ENCODE data around the gene EXOC1L. TPM values are rescaled to one million over a fixed set of nuclear protein-coding genes. Genes with fewer than 3 reads are reported as not detected.

The EXOC1L gene
- total and polyA plus RNA-seq, 9 of the 15 experiments (the other 6 are each of a cell fraction or from before 2014, with no cell fraction given): 0.38 to 3.9 (median 1.0) TPM; not detected in 1

GRCh38 chr4:55876387-55876786 is 56.8 kb downstream of the EXOC1L start:
- Histone ChIP-seq H3K27ac (ENCODE audit: extremely low read depth, low read depth, low read length) (no peak overlapping the region), H2AFZ (ENCODE audit: low read depth, low read length) (no peak overlapping the region), H3K9me1 (ENCODE audit: control insufficient read depth, insufficient read depth, low read length) (no peaks in the 10 kb centered on the region), H3K9me3 (replicated peaks; ENCODE audit: control insufficient read depth, insufficient read depth, low read depth, low read length) (no peaks in the 10 kb centered on the region), H3K27me3 (ENCODE audit: control insufficient read depth in 2 of 2, insufficient read depth in 2 of 2, low read length in 2 of 2) (no peaks in the 10 kb centered on the region), H3K79me2 (ENCODE audit: control insufficient read depth, insufficient read depth, low read length) (no peaks in the 10 kb centered on the region), H4K20me1 (replicated peaks; ENCODE audit: control insufficient read depth, insufficient read depth, low read length) (no peaks in the 10 kb centered on the region), H3K4me3 (no peak overlapping the region), H3K36me3 (ENCODE audit: control insufficient read depth, insufficient read depth, low read length) (peaks cover 59% of the 10 kb centered on the region; the same call in 2 of the 3 replicates), H3K9ac (ENCODE audit: insufficient read depth in 1 of 2, low read depth in 2 of 2, low read length in 2 of 2) (no peak overlapping the region), H3K4me1 (replicated peaks in 1 of 2; ENCODE audit: control insufficient read depth in 2 of 2, insufficient read depth in 2 of 2, low read length in 2 of 2) (no peaks in the 10 kb centered on the region), H3K4me2 (ENCODE audit: insufficient read depth, low read length) (no peak overlapping the region)
- ATAC-seq: no peak
- ChIA-PET CTCF (ENCODE audit: low intra/inter-chr PET ratio) (no interaction called here), POLR2A (interaction anchor here (1.0 kb wide), 1 partner anchor 10 kb away, joined by 3 read pairs; no protein-coding TSS in a partner anchor)
- TF ChIP-seq TBL1XR1 (IDR thresholded peaks at IDR 0.05; ENCODE audit: low read length in 2 of 2) (no peak), TCFL5 (CRISPR knock-in tag; conservative IDR thresholded peaks at IDR 0.05) (no peak), RFX7 (CRISPR knock-in tag; IDR thresholded peaks at IDR 0.05) (no peak), KAT8 (IDR thresholded peaks at IDR 0.05; ENCODE audit: low read depth) (no peak), ZNF217 (CRISPR knock-in tag; IDR thresholded peaks at IDR 0.05) (no peak), RBM22 (IDR thresholded peaks at IDR 0.05; ENCODE audit: low read depth, low read length, poor library complexity, severe bottlenecking) (no peak), SIN3B (IDR thresholded peaks at IDR 0.05; ENCODE audit: low read depth) (no peak), CREB3L1 (IDR thresholded peaks at IDR 0.05; ENCODE audit: borderline replicate concordance, low read depth) (no peak), SMARCA5 (IDR thresholded peaks at IDR 0.05) (no peak), ZNF140 (CRISPR knock-in tag; IDR thresholded peaks at IDR 0.05) (no peak), POLR3A (IDR thresholded peaks at IDR 0.05; ENCODE audit: borderline replicate concordance, extremely low read depth, insufficient read depth, insufficient read length) (no peak), THAP12 (CRISPR knock-in tag; IDR thresholded peaks at IDR 0.05) (no peak), PRPF4 (IDR thresholded peaks at IDR 0.05; ENCODE audit: insufficient read depth, low read depth, low read length, poor library complexity, severe bottlenecking) (no peak), TSC22D4 (tag; IDR thresholded peaks at IDR 0.05) (no peak), TCF7L2 (IDR thresholded peaks at IDR 0.05; ENCODE audit: low read depth, low read length) (no peak)
- TF ChIP-seq, protein P1, sequence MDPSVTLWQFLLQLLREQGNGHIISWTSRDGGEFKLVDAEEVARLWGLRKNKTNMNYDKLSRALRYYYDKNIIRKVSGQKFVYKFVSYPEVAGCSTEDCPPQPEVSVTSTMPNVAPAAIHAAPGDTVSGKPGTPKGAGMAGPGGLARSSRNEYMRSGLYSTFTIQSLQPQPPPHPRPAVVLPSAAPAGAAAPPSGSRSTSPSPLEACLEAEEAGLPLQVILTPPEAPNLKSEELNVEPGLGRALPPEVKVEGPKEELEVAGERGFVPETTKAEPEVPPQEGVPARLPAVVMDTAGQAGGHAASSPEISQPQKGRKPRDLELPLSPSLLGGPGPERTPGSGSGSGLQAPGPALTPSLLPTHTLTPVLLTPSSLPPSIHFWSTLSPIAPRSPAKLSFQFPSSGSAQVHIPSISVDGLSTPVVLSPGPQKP (CRISPR knock-in tag; IDR thresholded peaks at IDR 0.05): no peak
- in situ Hi-C loops (cut with MboI): no loop called here
- intact Hi-C loops (cut with micrococcal nuclease): no loop called here
- no peak for FAIRE-seq
- DNase-seq (ENCODE audit: extremely low read depth in 1 of 4, low spot score in 3 of 4): no peak
- no TSS peak for BruUV-seq (replicated peaks)
